Uterus (tissue), 4 donors: Measurements from ENCODE around the gene SEL1L2. TPM values are rescaled to one million over a fixed set of nuclear protein-coding genes. Genes with fewer than 3 reads are reported as not detected.

Source experiments
- DNase-seq, 2 donors: peaks; one replicate each; pipeline ENCODE4 v3.0.0-alpha.2; 2019 to 2020
- H3K27ac ChIP-seq, 2 donors: fragments of 200-600 bp; sonication (generic); 1 replicate in 1 of 2; 2 replicates in 1 of 2; pipeline ENCODE4 v1.5.1; 2016 to 2018
- H3K27me3 ChIP-seq, 2 donors: fragments of 200-600 bp; sonication (generic); one replicate each; pipeline ENCODE4 v1.5.1; 2018 to 2019; ENCODE audit warnings: control low read depth in 1 of 2
- H3K36me3 ChIP-seq, 2 donors: fragments of 200-600 bp; sonication (generic); one replicate each; pipeline ENCODE4 v1.5.1; 2019; ENCODE audit warnings: control low read depth in 1 of 2
- H3K4me1 ChIP-seq, 2 donors: fragments of 200-600 bp; sonication (generic); one replicate each; pipeline ENCODE4 v1.5.1; 2018 to 2019; ENCODE audit warnings: control low read depth in 1 of 2
- H3K4me3 ChIP-seq, 2 donors: fragments of 200-600 bp; sonication (generic); 1 replicate in 1 of 2; 2 replicates in 1 of 2; pipeline ENCODE4 v1.5.1; 2018 to 2019; ENCODE audit warnings: mild to moderate bottlenecking in 1 of 2
- H3K9me3 ChIP-seq, 2 donors: fragments of 200-600 bp; sonication (generic); one replicate each; pipeline ENCODE4 v1.5.1; 2019; ENCODE audit warnings: control low read depth in 1 of 2
- CTCF ChIP-seq, 4 experiments: fragments of 200-600 bp in 2 of 4; fragments of 450-650 bp in 2 of 4; sonication (generic) in 2 of 4; IDR thresholded peaks; one replicate each; pipeline ENCODE4 v1.5.1; 2016 to 2019; ENCODE audit warnings: antibody characterized with exemption in 4 of 4, mild to moderate bottlenecking in 2 of 4, moderate library complexity in 1 of 4
- POLR2A ChIP-seq, 2 donors: fragments of 450-650 bp; IDR thresholded peaks; one replicate each; pipeline ENCODE4 v1.6.1; 2016; ENCODE audit warnings: antibody characterized with exemption in 2 of 2, mild to moderate bottlenecking in 1 of 2, moderate library complexity in 1 of 2
- intact Hi-C: fragments of 100-400 bp; cut with DNase I; formaldehyde crosslinking; loops from one replicate; pipeline ENCODE4 v1.15.1; 2023; ENCODE audit warnings: low total_unique reads
- total RNA-seq, 4 donors: library from RNA; depleted of rRNA in 3 of 4; stranded (reverse); fragments of >200 nt in 3 of 4; gene quantifications; one replicate each; pipeline versions ENCODE4 v1.1.0 to v1.2.4, GENCODE V29; 2014 to 2023
- donor health status: DM: yes; HTN: yes; CAD: no.

Gene SEL1L2
- total RNA-seq, 4 donors from 2014 or later: 1.0 to 3.8 (median 2.3) TPM

DNA sequence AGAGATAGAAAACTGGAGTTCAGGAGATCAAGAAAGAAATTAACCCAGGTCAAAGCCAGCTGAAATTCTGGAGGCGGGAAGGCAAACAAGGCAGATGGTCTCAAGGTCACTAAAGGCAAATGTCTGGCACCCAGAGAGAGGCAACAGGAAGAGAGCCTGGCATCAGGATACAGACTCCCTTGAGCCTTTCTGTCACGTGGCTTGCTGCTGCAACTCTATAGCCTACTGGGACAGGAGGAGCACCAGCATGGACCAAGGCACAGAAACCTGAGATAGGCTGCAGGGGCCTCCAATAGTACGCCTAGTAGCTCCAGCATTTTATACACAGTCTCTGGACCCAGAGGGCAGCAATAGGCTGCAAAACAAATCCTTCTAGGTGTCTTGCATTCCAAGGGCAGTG is 75.1 kb downstream of the SEL1L2 start:
- DNase-seq: no peak
- no peaks in the 10 kb centered on the region for H3K4me1 ChIP-seq
- H3K36me3 ChIP-seq: no peaks in the 10 kb centered on the region
- H3K9me3 ChIP-seq: no peaks in the 10 kb centered on the region
- intact Hi-C loops: no loop called here
- no peaks in the 10 kb centered on the region for H3K27me3 ChIP-seq
- no peak overlapping the region for H3K4me3 ChIP-seq
- H3K27ac ChIP-seq: no peak overlapping the region
- TF ChIP-seq CTCF (IDR thresholded peaks at IDR 0.05) (no peak), POLR2A (IDR thresholded peaks at IDR 0.05) (no peak)

GRCh38 chr20:13913572-13913971 is 76.8 kb downstream of the SEL1L2 start:
- no peak for DNase-seq
- Histone ChIP-seq H3K27me3 (no peaks in the 10 kb centered on the region), H3K27ac (no peak overlapping the region), H3K36me3 (no peaks in the 10 kb centered on the region), H3K4me3 (no peak overlapping the region), H3K9me3 (no peaks in the 10 kb centered on the region), H3K4me1 (no peaks in the 10 kb centered on the region)
- intact Hi-C loops: no loop called here
- no peak for TF ChIP-seq POLR2A (IDR thresholded peaks at IDR 0.05)

- intact Hi-C loops: no loop called here
- Histone ChIP-seq H3K9me3 (no peaks in the 10 kb centered on the region), H3K27ac (no peak overlapping the region), H3K27me3 (no peaks in the 10 kb centered on the region), H3K4me3 (no peak overlapping the region), H3K4me1 (no peaks in the 10 kb centered on the region), H3K36me3 (no peaks in the 10 kb centered on the region)
- no peak for DNase-seq
- TF ChIP-seq CTCF (IDR thresholded peaks at IDR 0.05) (no peak), POLR2A (IDR thresholded peaks at IDR 0.05) (no peak)
Observed at GRCh38 chr20:13913131-13913530, 77.3 kb downstream of the SEL1L2 start.

GRCh38 chr20:13910492-13910891 is 79.9 kb downstream of the SEL1L2 start:
- no peaks in the 10 kb centered on the region for H3K27me3 ChIP-seq
- TF ChIP-seq POLR2A (IDR thresholded peaks at IDR 0.05): no peak
- no peak for TF ChIP-seq CTCF (IDR thresholded peaks at IDR 0.05)
- no peak for DNase-seq
- H3K4me1 ChIP-seq: no peaks in the 10 kb centered on the region
- H3K4me3 ChIP-seq: no peak overlapping the region
- intact Hi-C loops: no loop called here
- no peaks in the 10 kb centered on the region for H3K9me3 ChIP-seq
- H3K36me3 ChIP-seq: no peaks in the 10 kb centered on the region
- H3K27ac ChIP-seq: no peak overlapping the region

- no peak for DNase-seq
- intact Hi-C loops: no loop called here
- H3K4me1 ChIP-seq: no peaks in the 10 kb centered on the region
- no peak overlapping the region for H3K4me3 ChIP-seq
- no peaks in the 10 kb centered on the region for H3K36me3 ChIP-seq
- no peak overlapping the region for H3K27ac ChIP-seq
- no peaks in the 10 kb centered on the region for H3K9me3 ChIP-seq
- TF ChIP-seq CTCF (IDR thresholded peaks at IDR 0.05) (no peak), POLR2A (IDR thresholded peaks at IDR 0.05) (no peak)
- no peaks in the 10 kb centered on the region for H3K27me3 ChIP-seq
Observed at GRCh38 chr20:13909067-13909466, 81.3 kb downstream of the SEL1L2 start.

GRCh38 chr20:13904766-13905165 is 85.6 kb downstream of the SEL1L2 start:
- TF ChIP-seq POLR2A (IDR thresholded peaks at IDR 0.05) (no peak), CTCF (IDR thresholded peaks at IDR 0.05) (no peak)
- H3K27ac ChIP-seq: no peak overlapping the region
- no peaks in the 10 kb centered on the region for H3K9me3 ChIP-seq
- H3K36me3 ChIP-seq: no peaks in the 10 kb centered on the region
- no peaks in the 10 kb centered on the region for H3K27me3 ChIP-seq
- no peaks in the 10 kb centered on the region for H3K4me1 ChIP-seq
- DNase-seq: no peak
- intact Hi-C loops: no loop called here
- no peak overlapping the region for H3K4me3 ChIP-seq
